Diencephalon (tissue), 1 donor: ENCODE results near the gene MC3R. TPM values are rescaled to one million over a fixed set of nuclear protein-coding genes. Genes with fewer than 3 reads are reported as not detected.

ENCODE experiments used
- small RNA-seq: library from RNA; depleted of rRNA; stranded (forward); fragments of <200 nt; gene quantifications from one replicate; pipeline ENCODE3, GENCODE V24; 2014
- total RNA-seq: library from RNA; depleted of rRNA; stranded (reverse); fragments of >200 nt; gene quantifications from one replicate; pipeline ENCODE4 v1.2.3, GENCODE V29; 2014

Gene MC3R
- total RNA-seq = 0.46 TPM

GRCh38 chr20:56247954-56248782 lies at the start of gene MC3R:
TSS of gene MC3R (plus strand) at chr20:56248732. CDS start at chr20:56248844, 112 bp downstream.

Small RNA genes lying within 50 kb of the gene (small RNA-seq; reads per million reads assigned to genes)
- gene RNA5SP487 = not detected

Other genes with a start within 250 kb of the MC3R start
- 44.1 TPM for gene CBLN4, start 243.2 kb upstream of the MC3R start, total RNA-seq
- 17.3 TPM for gene FAM210B, start 110.2 kb downstream of the MC3R start, total RNA-seq
- gene AURKA, start 143.5 kb downstream of the MC3R start, total RNA-seq = 8.3 TPM
- 27.2 TPM for gene CSTF1, start 143.9 kb downstream of the MC3R start, total RNA-seq
- gene CASS4, start 163.5 kb downstream of the MC3R start, total RNA-seq = 0.69 TPM
- 56.1 TPM for gene RTF2, start 219.9 kb downstream of the MC3R start, total RNA-seq